Tibial artery (tissue), 4 donors: Measurements from ENCODE around the gene INPP4B.

Experiments
- DNase-seq, 2 donors: peaks; one replicate each; pipeline ENCODE4 v3.0.0-alpha.2; 2019
- H3K27ac ChIP-seq, 2 donors: fragments of 200-600 bp; sonication (generic) in 1 of 2; 1 replicate in 1 of 2; 2 replicates in 1 of 2; pipeline ENCODE4 v1.5.1; 2018 to 2019; ENCODE audit warnings: mild to moderate bottlenecking in 1 of 2
- H3K27me3 ChIP-seq, 2 donors: fragments of 200-600 bp; sonication (generic) in 1 of 2; one replicate each; pipeline versions ENCODE4 v1.5.1 to v1.6.0; 2016 to 2019
- H3K36me3 ChIP-seq, 3 donors: fragments of 200-600 bp; sonication (generic) in 2 of 3; one replicate each; pipeline ENCODE4 v1.5.1; 2016 to 2019; ENCODE audit warnings: mild to moderate bottlenecking in 2 of 3
- H3K4me1 ChIP-seq, 4 donors: fragments of 200-600 bp; sonication (generic) in 2 of 4; 1 replicate in 3 of 4; 2 replicates in 1 of 4; pipeline ENCODE4 v1.5.1; 2016 to 2019
- H3K4me3 ChIP-seq, 2 donors: fragments of 200-600 bp; sonication (generic) in 1 of 2; 1 replicate in 1 of 2; 2 replicates in 1 of 2; pipeline ENCODE4 v1.5.1; 2018 to 2019; ENCODE audit warnings: mild to moderate bottlenecking in 2 of 2
- H3K9me3 ChIP-seq, 3 donors: fragments of 200-600 bp; sonication (generic) in 1 of 3; one replicate each; pipeline ENCODE4 v1.5.1; 2016 to 2019
- CTCF ChIP-seq, 2 experiments: fragments of 200-600 bp in 1 of 2; fragments of 450-650 bp in 1 of 2; IDR thresholded peaks; one replicate each; pipeline ENCODE4 v1.5.1; 2017 to 2019; ENCODE audit warnings: antibody characterized with exemption in 2 of 2, mild to moderate bottlenecking in 1 of 2, moderate library complexity in 1 of 2
- intact Hi-C: fragments of 100-400 bp; cut with DNase I; formaldehyde crosslinking; loops from one replicate; pipeline ENCODE4 v1.15.0; 2023; ENCODE audit warnings: low total_unique reads

The INPP4B gene

GRCh38 chr4:142112451-142112850 is 733.6 kb downstream of the INPP4B start:
- H3K4me3 ChIP-seq, result no peak overlapping the region
- H3K9me3 ChIP-seq, result no peaks in the 10 kb centered on the region
- no peak overlapping the region for H3K27ac ChIP-seq
- no peak for DNase-seq
- TF ChIP-seq CTCF (IDR thresholded peaks at IDR 0.05), result no peak
- H3K27me3 ChIP-seq, result no peaks in the 10 kb centered on the region
- H3K36me3 ChIP-seq, result no peaks in the 10 kb centered on the region
- no peaks in the 10 kb centered on the region for H3K4me1 ChIP-seq
- intact Hi-C loops, result no loop called here

GRCh38 chr4:142110136-142110535 is 736.0 kb downstream of the INPP4B start:
- H3K4me3 ChIP-seq, result no peak overlapping the region
- intact Hi-C loops, result no loop called here
- no peaks in the 10 kb centered on the region for H3K4me1 ChIP-seq
- H3K36me3 ChIP-seq, result no peaks in the 10 kb centered on the region
- DNase-seq, result no peak
- H3K9me3 ChIP-seq, result no peaks in the 10 kb centered on the region
- no peaks in the 10 kb centered on the region for H3K27me3 ChIP-seq
- no peak overlapping the region for H3K27ac ChIP-seq
- TF ChIP-seq CTCF (IDR thresholded peaks at IDR 0.05), result no peak

GRCh38 chr4:142104041-142104440 is 742.1 kb downstream of the INPP4B start:
- no peak for DNase-seq
- H3K36me3 ChIP-seq, result no peaks in the 10 kb centered on the region
- no peak overlapping the region for H3K27ac ChIP-seq
- intact Hi-C loops, result no loop called here
- H3K9me3 ChIP-seq, result no peaks in the 10 kb centered on the region
- no peak overlapping the region for H3K4me3 ChIP-seq
- no peak for TF ChIP-seq CTCF (IDR thresholded peaks at IDR 0.05)
- H3K4me1 ChIP-seq, result no peaks in the 10 kb centered on the region
- no peaks in the 10 kb centered on the region for H3K27me3 ChIP-seq

DNA sequence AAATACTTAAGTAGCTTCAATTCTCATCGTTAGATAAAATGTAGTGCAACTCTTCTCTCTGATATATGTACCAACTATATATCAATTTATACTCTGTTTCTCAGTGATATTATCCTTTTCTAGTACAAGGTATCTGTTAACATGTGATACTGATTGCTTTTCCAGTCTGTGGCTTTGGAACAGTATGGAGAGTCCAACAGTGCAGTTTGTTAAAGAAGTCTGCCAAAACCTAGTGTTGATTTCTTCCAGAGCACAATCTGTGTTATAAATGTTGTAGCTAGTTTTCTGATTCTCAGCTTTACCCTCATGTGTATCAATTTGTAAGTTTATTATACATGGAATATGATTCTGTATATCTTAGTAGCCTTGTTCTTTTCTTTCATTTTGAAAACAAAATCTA is 744.7 kb downstream of the INPP4B start:
- intact Hi-C loops, result no loop called here
- DNase-seq, result no peak
- no peaks in the 10 kb centered on the region for H3K27me3 ChIP-seq

DNA sequence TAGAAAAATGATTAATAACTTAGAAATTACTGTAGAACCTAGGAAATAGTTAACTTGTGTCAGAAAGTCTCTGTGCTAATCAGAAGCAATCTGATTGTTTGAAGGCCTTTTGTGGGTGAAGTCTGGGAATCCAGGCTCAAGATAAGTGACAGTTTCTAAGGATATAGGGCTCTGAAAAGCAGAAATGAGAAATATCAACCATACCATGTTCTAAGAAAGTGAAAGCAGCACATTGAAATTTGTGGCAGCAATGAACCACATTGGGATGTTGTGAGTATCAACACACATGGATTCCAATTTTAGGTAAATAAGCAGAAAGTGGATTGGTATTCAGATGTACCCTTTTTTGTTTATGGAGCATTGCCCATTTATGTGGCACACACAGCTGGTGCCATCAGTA is 745.2 kb downstream of the INPP4B start:
- H3K4me1 ChIP-seq, result peaks cover 0 to 10% (median 2%) of the 10 kb centered on the region in 4 donors
- H3K27ac ChIP-seq, result no peak overlapping the region
- no peak for DNase-seq
- no peak overlapping the region for H3K4me3 ChIP-seq
- no peak for TF ChIP-seq CTCF (IDR thresholded peaks at IDR 0.05)
- no peaks in the 10 kb centered on the region for H3K36me3 ChIP-seq
- intact Hi-C loops, result no loop called here
- no peaks in the 10 kb centered on the region for H3K9me3 ChIP-seq
- no peaks in the 10 kb centered on the region for H3K27me3 ChIP-seq

More for the DNA sequence above, 744.7 kb downstream of the INPP4B start:
- no peak for TF ChIP-seq CTCF (IDR thresholded peaks at IDR 0.05)
- H3K4me1 ChIP-seq, result peaks cover 0 to 5% (median under 1%) of the 10 kb centered on the region in 4 donors
- H3K36me3 ChIP-seq, result no peaks in the 10 kb centered on the region
- H3K4me3 ChIP-seq, result no peak overlapping the region
- no peaks in the 10 kb centered on the region for H3K9me3 ChIP-seq
- no peak overlapping the region for H3K27ac ChIP-seq

GRCh38 chr4:142098900-142099545 is 747.1 kb downstream of the INPP4B start:
- Histone ChIP-seq H3K27me3 (no peaks in the 10 kb centered on the region), H3K4me1 (peaks cover 0 to 16% (median 4%) of the 10 kb centered on the region in 4 donors), H3K27ac (no peak overlapping the region), H3K4me3 (no peak overlapping the region), H3K9me3 (no peaks in the 10 kb centered on the region), H3K36me3 (no peaks in the 10 kb centered on the region)
- no peak for DNase-seq
- intact Hi-C loops, result no loop called here
- no peak for TF ChIP-seq CTCF (IDR thresholded peaks at IDR 0.05)
